CD14-positive monocyte (primary cell): ENCODE measurements around the gene MUC5B. TPM values are rescaled to one million over a fixed set of nuclear protein-coding genes. Genes with fewer than 3 reads are reported as not detected.

Experiments used
- DNase-seq, 3 donors: peaks; one replicate each; pipeline ENCODE4 v3.0.0-alpha.2; 2011 to 2022
- H2AFZ ChIP-seq: 2 replicates; pipeline ENCODE4 v1.6.0; 2012; ENCODE audit warnings: mild to moderate bottlenecking, low read depth, low read length, inconsistent platforms; ENCODE audit not compliant: insufficient read depth, poor library complexity, severe bottlenecking
- H3K27ac ChIP-seq, 2 donors: 1 replicate in 1 of 2; 2 replicates in 1 of 2; pipeline ENCODE4 v1.5.1; 2012 to 2013; ENCODE audit warnings: low read length in 2 of 2, control low read depth in 1 of 2, inconsistent platforms in 1 of 2, low read depth in 1 of 2, mild to moderate bottlenecking in 1 of 2
- H3K27me3 ChIP-seq, 2 donors: one replicate each; pipeline versions ENCODE4 v1.6.0 to v1.6.1; 2011 to 2013; ENCODE audit warnings: low read length in 2 of 2; ENCODE audit not compliant: control insufficient read depth in 2 of 2, insufficient read depth in 2 of 2
- H3K36me3 ChIP-seq, 2 donors: replicated peaks in 1 of 2; 1 replicate in 1 of 2; 2 replicates in 1 of 2; pipeline versions ENCODE4 v1.5.1 to v1.6.1; 2012 to 2013; ENCODE audit warnings: low read length in 2 of 2, control low read depth in 1 of 2, inconsistent platforms in 1 of 2, mild to moderate bottlenecking in 1 of 2; ENCODE audit not compliant: insufficient read depth in 2 of 2, control insufficient read depth in 1 of 2
- H3K4me1 ChIP-seq, 2 donors: 1 replicate in 1 of 2; 2 replicates in 1 of 2; pipeline versions ENCODE4 v1.5.1 to v1.6.1; 2012 to 2013; ENCODE audit warnings: low read length in 2 of 2, control low read depth in 1 of 2, inconsistent platforms in 1 of 2, mild to moderate bottlenecking in 1 of 2, moderate library complexity in 1 of 2; ENCODE audit not compliant: insufficient read depth in 2 of 2, control insufficient read depth in 1 of 2
- H3K4me2 ChIP-seq: replicated peaks from 2 replicates; pipeline ENCODE3; 2012; ENCODE audit warnings: low read length, moderate library complexity, mild to moderate bottlenecking; ENCODE audit not compliant: poor library complexity, severe bottlenecking; ENCODE audit errors: extremely low read depth
- H3K4me3 ChIP-seq, 3 experiments: fragments of 200-600 bp in 1 of 3; sonication (generic) in 1 of 3; replicated peaks in 1 of 3; 1 replicate in 2 of 3; 2 replicates in 1 of 3; pipeline ENCODE4 v1.5.1; 2011 to 2013; ENCODE audit warnings: low read length in 3 of 3, mild to moderate bottlenecking in 3 of 3, control low read depth in 2 of 3, low read depth in 2 of 3, inconsistent platforms in 1 of 3, moderate library complexity in 1 of 3
- H3K79me2 ChIP-seq: 2 replicates; pipeline ENCODE4 v1.6.0; 2012; ENCODE audit warnings: mild to moderate bottlenecking, control low read depth, inconsistent platforms, low read length, moderate library complexity; ENCODE audit not compliant: insufficient read depth
- H3K9ac ChIP-seq: 2 replicates; pipeline ENCODE4 v1.6.0; 2017; ENCODE audit warnings: low read length, mild to moderate bottlenecking; ENCODE audit not compliant: insufficient read depth, poor library complexity, severe bottlenecking
- H3K9me3 ChIP-seq, 2 donors: replicated peaks in 1 of 2; 1 replicate in 1 of 2; 2 replicates in 1 of 2; pipeline versions ENCODE4 v1.5.1 to v1.6.1; 2012 to 2013; ENCODE audit warnings: low read length in 2 of 2, control low read depth in 1 of 2; ENCODE audit not compliant: control insufficient read depth in 1 of 2, insufficient read depth in 1 of 2
- H4K20me1 ChIP-seq: 2 replicates; pipeline ENCODE4 v1.6.0; 2012; ENCODE audit warnings: mild to moderate bottlenecking, low read length, control low read depth, moderate library complexity; ENCODE audit not compliant: insufficient read depth
- H3K27ac Mint-ChIP-seq, 7 donors: one replicate each; pipeline ENCODE4 v1.8.0; 2020; ENCODE audit warnings: mild to moderate bottlenecking in 7 of 7, mixed read lengths in 7 of 7, moderate library complexity in 6 of 7, inconsistent platforms in 2 of 7
- H3K27me3 Mint-ChIP-seq, 3 donors: one replicate each; pipeline ENCODE4 v1.8.0; 2021 to 2022; ENCODE audit warnings: low read depth in 3 of 3, mild to moderate bottlenecking in 3 of 3, mixed read lengths in 3 of 3, moderate library complexity in 3 of 3, inconsistent platforms in 1 of 3
- H3K36me3 Mint-ChIP-seq, 2 donors: one replicate each; pipeline ENCODE4 v1.8.0; 2020; ENCODE audit warnings: mixed read lengths in 2 of 2, inconsistent platforms in 1 of 2, mild to moderate bottlenecking in 1 of 2
- H3K4me1 Mint-ChIP-seq: one replicate; pipeline ENCODE4 v1.8.0; 2020; ENCODE audit warnings: mild to moderate bottlenecking, mixed read lengths
- H3K4me3 Mint-ChIP-seq, 2 donors: one replicate each; pipeline ENCODE4 v1.8.0; 2020; ENCODE audit warnings: mild to moderate bottlenecking in 2 of 2, mixed read lengths in 2 of 2, moderate library complexity in 1 of 2
- H3K9me3 Mint-ChIP-seq, 7 donors: one replicate each; pipeline ENCODE4 v1.8.0; 2020 to 2022; ENCODE audit warnings: mixed read lengths in 7 of 7, mild to moderate bottlenecking in 6 of 7, moderate library complexity in 6 of 7, inconsistent platforms in 2 of 7
- CTCF ChIP-seq: fragments of 200-600 bp; IDR thresholded peaks from one replicate; pipeline ENCODE4 v1.8.0; 2022; ENCODE audit warnings: antibody characterized with exemption, mild to moderate bottlenecking
- WGBS: methylation state at CpG from one replicate; pipeline ENCODE4 v1.1.5; 2013; ENCODE audit warnings: missing lambda C conversion rate; ENCODE audit not compliant: insufficient coverage; 5-methylcytosine and 5-hydroxymethylcytosine counted together
- intact Hi-C, 2 donors: fragments of 100-400 bp; cut with micrococcal nuclease; formaldehyde crosslinking; loops; one replicate each; pipeline versions ENCODE4 v1.15.0 to v1.15.1; 2023
- polyA plus RNA-seq, 3 donors: library from polyadenylated mRNA; depleted of rRNA in 1 of 3; unstranded in 2 of 3; stranded (reverse) in 1 of 3; fragments of 300-500 nt in 2 of 3; fragments of >200 nt in 1 of 3; fragmentation: Illumina TruSeq in 2 of 3; gene quantifications; 1 replicate in 2 of 3; 2 replicates in 1 of 3; pipeline ENCODE4 v1.2.3, GENCODE V29; 2012 to 2021

Gene MUC5B
- polyA plus RNA-seq, 3 donors, result not detected

DNA sequence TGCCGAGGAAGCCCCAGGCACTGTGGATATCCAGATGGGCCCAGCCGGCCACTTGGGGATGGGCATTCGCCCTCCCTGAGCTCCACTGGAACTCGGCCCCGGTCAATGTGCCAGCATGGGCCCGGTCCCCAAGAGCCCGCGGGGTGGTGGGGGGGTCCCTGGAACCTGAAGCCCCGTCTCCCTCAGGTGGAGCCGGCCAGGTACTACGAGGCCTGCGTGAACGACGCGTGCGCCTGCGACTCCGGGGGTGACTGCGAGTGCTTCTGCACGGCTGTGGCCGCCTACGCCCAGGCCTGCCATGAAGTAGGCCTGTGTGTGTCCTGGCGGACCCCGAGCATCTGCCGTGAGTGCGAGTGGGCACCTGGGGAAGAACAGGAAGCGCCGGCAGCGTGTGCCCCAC, 44.0 kb upstream of the MUC5B start:
- no peaks in the 10 kb centered on the region for H3K36me3 ChIP-seq
- H3K27ac Mint-ChIP-seq, result no peak overlapping the region
- intact Hi-C loops, result no loop called here
- H3K4me2 ChIP-seq, result no peak overlapping the region
- 91% methylated on average over 16 of the region's 29 CpGs for WGBS
- H4K20me1 ChIP-seq, result no peaks in the 10 kb centered on the region
- peaks cover 2 to 20% (median 6%) of the 10 kb centered on the region in 7 donors for H3K9me3 Mint-ChIP-seq
- H3K4me1 Mint-ChIP-seq, result no peaks in the 10 kb centered on the region
- no peak for DNase-seq
- no peak overlapping the region for H3K27ac ChIP-seq
- no peaks in the 10 kb centered on the region for H3K4me1 ChIP-seq
- no peak overlapping the region for H3K4me3 Mint-ChIP-seq
- peaks cover 0 to 2% (median 0%) of the 10 kb centered on the region in 3 donors for H3K27me3 Mint-ChIP-seq
- peaks cover 3 to 10% of the 10 kb centered on the region in 2 donors for H3K9me3 ChIP-seq
- no peaks in the 10 kb centered on the region for H3K36me3 Mint-ChIP-seq
- no peak overlapping the region for H3K9ac ChIP-seq
- H3K79me2 ChIP-seq, result no peaks in the 10 kb centered on the region
- H3K4me3 ChIP-seq, result no peak overlapping the region
- H2AFZ ChIP-seq, result no peak overlapping the region
- TF ChIP-seq CTCF, result no peak
- no peaks in the 10 kb centered on the region for H3K27me3 ChIP-seq

DNA sequence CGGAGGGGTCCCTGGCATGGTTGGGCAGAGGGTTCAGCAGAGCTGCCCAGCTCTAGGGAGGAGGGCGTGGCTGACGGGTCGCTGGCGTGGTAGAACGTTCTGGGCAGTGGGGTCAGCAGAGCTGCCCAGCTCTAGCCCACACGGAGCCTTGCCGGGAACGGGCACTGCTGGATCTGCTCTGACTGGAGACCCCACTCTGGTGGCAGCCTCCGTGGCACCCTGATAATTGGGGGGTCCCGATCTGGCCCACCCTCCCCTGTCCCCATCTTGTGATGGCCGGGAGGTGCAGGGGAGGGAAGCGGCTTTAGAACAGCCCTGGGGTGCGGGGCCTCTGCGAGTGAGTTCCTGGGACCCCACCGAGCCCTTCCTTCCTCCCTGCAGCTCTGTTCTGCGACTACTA, 43.2 kb upstream of the MUC5B start:
- Mint-ChIP-seq H3K9me3 (peaks cover 4 to 23% (median 6%) of the 10 kb centered on the region in 7 donors), H3K4me1 (no peaks in the 10 kb centered on the region), H3K36me3 (no peaks in the 10 kb centered on the region), H3K4me3 (no peak overlapping the region), H3K27ac (no peak overlapping the region), H3K27me3 (peaks cover 0 to 2% (median 0%) of the 10 kb centered on the region in 3 donors)
- Histone ChIP-seq H3K27me3 (no peaks in the 10 kb centered on the region), H2AFZ (no peak overlapping the region), H3K4me3 (no peak overlapping the region), H3K36me3 (no peaks in the 10 kb centered on the region), H3K27ac (no peak overlapping the region), H3K9me3 (peaks cover 3 to 6% of the 10 kb centered on the region in 2 donors), H3K9ac (no peak overlapping the region), H3K4me1 (no peaks in the 10 kb centered on the region), H3K79me2 (no peaks in the 10 kb centered on the region), H4K20me1 (no peaks in the 10 kb centered on the region), H3K4me2 (no peak overlapping the region)
- intact Hi-C loops, result no loop called here
- DNase-seq, result no peak
- WGBS, result 95% methylated on average over 11 of the region's 17 CpGs
- TF ChIP-seq CTCF, result no peak
